SK-N-SH treated with all-trans-retinoic acid at 6 μM for 48 hours (cell line): ENCODE measurements around the gene POU6F2.

Experiments
- ATAC-seq: fragments of 200-7000 bp; cut with Tn5 transposase; 3 replicates; pipeline ENCODE4 v1.9.1; 2020; ENCODE audit warnings: mild to moderate bottlenecking, moderate library complexity
- ARNTL ChIP-seq: fragments of 450-650 bp; formaldehyde crosslinking; IDR thresholded peaks from 2 replicates; pipeline ENCODE4 v1.5.0; 2020; ENCODE audit warnings: low read depth, mild to moderate bottlenecking, moderate library complexity, borderline replicate concordance
- BACH2 ChIP-seq: fragments of 250-450 bp; sonication (Bioruptor Pico); IDR thresholded peaks from 2 replicates; pipeline ENCODE4 v1.9.0; 2021; ENCODE audit warnings: mild to moderate bottlenecking, borderline replicate concordance
- CREB5 ChIP-seq: fragments of 250-450 bp; sonication (Bioruptor Pico); IDR thresholded peaks from 2 replicates; pipeline ENCODE4 v1.5.1; 2020; ENCODE audit warnings: low read depth, mild to moderate bottlenecking, moderate library complexity
- ESRRG ChIP-seq: fragments of 250-450 bp; sonication (Bioruptor Pico); IDR thresholded peaks from 2 replicates; pipeline ENCODE4 v1.6.1; 2021; ENCODE audit warnings: mild to moderate bottlenecking
- GLIS3 ChIP-seq: fragments of 250-450 bp; sonication (Bioruptor Pico); IDR thresholded peaks from 2 replicates; pipeline ENCODE4 v1.5.0; 2020; ENCODE audit warnings: mild to moderate bottlenecking, moderate library complexity
- OSR1 ChIP-seq: fragments of 250-450 bp; sonication (Bioruptor Pico); IDR thresholded peaks from 2 replicates; pipeline ENCODE4 v1.8.0; 2022; ENCODE audit warnings: moderate library complexity, mild to moderate bottlenecking, inconsistent platforms
- PPARA ChIP-seq: fragments of 250-450 bp; sonication (Bioruptor Pico); IDR thresholded peaks from 2 replicates; pipeline ENCODE4 v1.5.0; 2020; ENCODE audit warnings: mild to moderate bottlenecking, borderline replicate concordance
- RARB ChIP-seq: fragments of 250-450 bp; sonication (Bioruptor Pico); IDR thresholded peaks from 2 replicates; pipeline ENCODE4 v1.8.0; 2021; ENCODE audit warnings: mild to moderate bottlenecking, moderate library complexity
- SNAI2 ChIP-seq: fragments of 250-450 bp; sonication (Bioruptor Pico); IDR thresholded peaks from 2 replicates; pipeline ENCODE4 v1.5.0; 2020; ENCODE audit warnings: mild to moderate bottlenecking, moderate library complexity
- TCF4 ChIP-seq: fragments of 250-450 bp; sonication (Bioruptor Pico); IDR thresholded peaks from 2 replicates; pipeline ENCODE4 v1.8.0; 2021; ENCODE audit warnings: mild to moderate bottlenecking, moderate library complexity, borderline replicate concordance
- TOX ChIP-seq: fragments of 250-450 bp; sonication (Bioruptor Pico); IDR thresholded peaks from 2 replicates; pipeline ENCODE4 v1.8.0; 2021; ENCODE audit warnings: mild to moderate bottlenecking, moderate library complexity, borderline replicate concordance
- TSHZ2 ChIP-seq: fragments of 250-450 bp; sonication (Bioruptor Pico); IDR thresholded peaks from 2 replicates; pipeline ENCODE4 v1.5.0; 2020; ENCODE audit warnings: mild to moderate bottlenecking, moderate library complexity
- ZC3H10 ChIP-seq: fragments of 250-450 bp; sonication (Bioruptor Pico); IDR thresholded peaks from 2 replicates; pipeline ENCODE4 v1.5.1; 2021; ENCODE audit warnings: mild to moderate bottlenecking, moderate library complexity
- ZFP3 ChIP-seq: fragments of 250-450 bp; sonication (Bioruptor Pico); IDR thresholded peaks from 2 replicates; pipeline ENCODE4 v1.5.0; 2020; ENCODE audit warnings: mild to moderate bottlenecking, moderate library complexity
- ZFP30 ChIP-seq: fragments of 450-650 bp; formaldehyde crosslinking; IDR thresholded peaks from 2 replicates; pipeline ENCODE4 v1.5.0; 2022; ENCODE audit warnings: mild to moderate bottlenecking, moderate library complexity
- ZNF565 ChIP-seq: fragments of 450-650 bp; formaldehyde crosslinking; conservative IDR thresholded peaks from 2 replicates; pipeline ENCODE4 v1.5.0; 2020; ENCODE audit warnings: low read depth, mild to moderate bottlenecking, moderate library complexity
- ZNF70 ChIP-seq: fragments of 450-650 bp; formaldehyde crosslinking; IDR thresholded peaks from 2 replicates; pipeline ENCODE4 v1.5.0; 2020; ENCODE audit warnings: mild to moderate bottlenecking, moderate library complexity
- ZNF8 ChIP-seq: fragments of 450-650 bp; formaldehyde crosslinking; IDR thresholded peaks from 2 replicates; pipeline ENCODE4 v1.5.0; 2020; ENCODE audit warnings: mild to moderate bottlenecking, moderate library complexity
- TF ChIP-seq, protein P1 (sequence below): fragments of 250-450 bp; sonication (Bioruptor Pico); IDR thresholded peaks from 2 replicates; pipeline ENCODE4 v1.8.0; 2020; ENCODE audit warnings: mild to moderate bottlenecking, moderate library complexity, borderline replicate concordance
- TF ChIP-seq, protein P2 (sequence below): fragments of 250-450 bp; sonication (Bioruptor Pico); IDR thresholded peaks from 2 replicates; pipeline ENCODE4 v1.8.0; 2021; ENCODE audit warnings: low read depth, mild to moderate bottlenecking, moderate library complexity, borderline replicate concordance
- TF ChIP-seq, protein P3 (sequence below): fragments of 250-450 bp; sonication (Bioruptor Pico); IDR thresholded peaks from 2 replicates; pipeline ENCODE4 v1.5.1; 2021; ENCODE audit warnings: mild to moderate bottlenecking, moderate library complexity

The POU6F2 gene

DNA sequence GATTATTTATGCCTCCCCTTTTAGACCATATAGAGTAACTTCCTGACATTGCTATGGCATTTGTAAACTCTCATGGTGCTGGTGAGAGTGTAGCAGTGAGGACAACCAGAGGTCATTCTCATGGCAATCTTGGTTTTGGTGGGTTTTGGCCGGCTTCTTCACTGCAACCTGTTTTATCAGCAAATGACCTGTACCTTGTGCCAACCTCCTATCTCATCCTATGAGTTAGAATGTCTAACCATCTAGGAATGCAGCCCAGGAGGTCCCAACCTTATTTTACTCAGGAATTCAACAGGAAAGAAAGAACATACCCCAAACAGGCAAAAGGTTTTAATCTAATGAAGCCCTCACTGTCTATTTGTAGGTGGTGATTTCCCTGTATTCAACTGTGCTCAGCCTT, 383.1 kb downstream of the POU6F2 start:
- no peak for ATAC-seq
- TF ChIP-seq GLIS3 (CRISPR knock-in tag) (no peak), ESRRG (CRISPR knock-in tag) (no peak), TCF4 (CRISPR knock-in tag) (no peak), ZC3H10 (no peak), ZNF70 (CRISPR knock-in tag) (no peak), ZFP30 (CRISPR knock-in tag) (no peak)

DNA sequence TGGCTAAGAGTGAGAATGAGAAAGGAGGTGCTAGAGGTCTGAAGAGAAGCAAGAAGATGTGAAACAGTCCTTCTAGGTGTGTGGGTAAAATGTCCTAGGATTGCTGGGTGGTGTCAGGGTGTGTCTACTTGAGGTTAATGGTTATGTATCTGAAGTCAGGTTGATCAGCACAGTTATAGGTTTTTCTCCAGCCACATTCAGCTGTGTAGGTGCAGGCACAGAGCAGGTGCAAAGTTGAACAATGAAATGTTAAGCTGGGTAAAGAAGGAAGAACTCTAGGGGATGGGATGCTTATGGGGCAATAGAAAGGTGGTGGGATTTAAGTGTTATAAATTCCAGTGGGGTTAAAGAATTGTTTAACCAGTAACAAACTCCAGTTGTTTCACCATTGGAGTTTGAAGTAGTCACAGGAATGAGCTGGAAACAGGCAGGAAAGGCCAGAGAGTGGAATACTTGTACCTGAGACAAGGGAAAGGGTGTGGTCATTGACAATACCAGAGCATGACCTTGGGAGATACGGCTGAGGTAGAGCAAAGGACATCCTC, 388.1 kb downstream of the POU6F2 start:
- ATAC-seq: no peak
- TF ChIP-seq TCF4 (CRISPR knock-in tag) (no peak), BACH2 (no peak), ZNF70 (CRISPR knock-in tag) (no peak), ARNTL (no peak), ZNF565 (CRISPR knock-in tag) (no peak), GLIS3 (CRISPR knock-in tag) (no peak), CREB5 (CRISPR knock-in tag) (no peak)

- no peak for TF ChIP-seq ZFP3 (CRISPR knock-in tag)
- TF ChIP-seq SNAI2 (CRISPR knock-in tag): no peak
- TF ChIP-seq ZNF8 (CRISPR knock-in tag): no peak
- no peak for TF ChIP-seq ZNF70 (CRISPR knock-in tag)
- TF ChIP-seq TOX (CRISPR knock-in tag): no peak
- TF ChIP-seq BACH2: no peak
- no peak for TF ChIP-seq TCF4 (CRISPR knock-in tag)
- no peak for TF ChIP-seq ZNF565 (CRISPR knock-in tag)
- TF ChIP-seq, protein P1, sequence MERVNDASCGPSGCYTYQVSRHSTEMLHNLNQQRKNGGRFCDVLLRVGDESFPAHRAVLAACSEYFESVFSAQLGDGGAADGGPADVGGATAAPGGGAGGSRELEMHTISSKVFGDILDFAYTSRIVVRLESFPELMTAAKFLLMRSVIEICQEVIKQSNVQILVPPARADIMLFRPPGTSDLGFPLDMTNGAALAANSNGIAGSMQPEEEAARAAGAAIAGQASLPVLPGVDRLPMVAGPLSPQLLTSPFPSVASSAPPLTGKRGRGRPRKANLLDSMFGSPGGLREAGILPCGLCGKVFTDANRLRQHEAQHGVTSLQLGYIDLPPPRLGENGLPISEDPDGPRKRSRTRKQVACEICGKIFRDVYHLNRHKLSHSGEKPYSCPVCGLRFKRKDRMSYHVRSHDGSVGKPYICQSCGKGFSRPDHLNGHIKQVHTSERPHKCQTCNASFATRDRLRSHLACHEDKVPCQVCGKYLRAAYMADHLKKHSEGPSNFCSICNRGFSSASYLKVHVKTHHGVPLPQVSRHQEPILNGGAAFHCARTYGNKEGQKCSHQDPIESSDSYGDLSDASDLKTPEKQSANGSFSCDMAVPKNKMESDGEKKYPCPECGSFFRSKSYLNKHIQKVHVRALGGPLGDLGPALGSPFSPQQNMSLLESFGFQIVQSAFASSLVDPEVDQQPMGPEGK (CRISPR knock-in tag): no peak
- TF ChIP-seq, protein P2, sequence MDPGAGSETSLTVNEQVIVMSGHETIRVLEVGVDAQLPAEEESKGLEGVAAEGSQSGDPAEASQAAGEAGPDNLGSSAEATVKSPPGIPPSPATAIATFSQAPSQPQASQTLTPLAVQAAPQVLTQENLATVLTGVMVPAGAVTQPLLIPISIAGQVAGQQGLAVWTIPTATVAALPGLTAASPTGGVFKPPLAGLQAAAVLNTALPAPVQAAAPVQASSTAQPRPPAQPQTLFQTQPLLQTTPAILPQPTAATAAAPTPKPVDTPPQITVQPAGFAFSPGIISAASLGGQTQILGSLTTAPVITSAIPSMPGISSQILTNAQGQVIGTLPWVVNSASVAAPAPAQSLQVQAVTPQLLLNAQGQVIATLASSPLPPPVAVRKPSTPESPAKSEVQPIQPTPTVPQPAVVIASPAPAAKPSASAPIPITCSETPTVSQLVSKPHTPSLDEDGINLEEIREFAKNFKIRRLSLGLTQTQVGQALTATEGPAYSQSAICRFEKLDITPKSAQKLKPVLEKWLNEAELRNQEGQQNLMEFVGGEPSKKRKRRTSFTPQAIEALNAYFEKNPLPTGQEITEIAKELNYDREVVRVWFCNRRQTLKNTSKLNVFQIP: no peak
- no peak for TF ChIP-seq PPARA (CRISPR knock-in tag)
- TF ChIP-seq RARB (CRISPR knock-in tag): no peak
- no peak for TF ChIP-seq ARNTL
- no peak for TF ChIP-seq OSR1 (CRISPR knock-in tag)
- TF ChIP-seq, protein P3, sequence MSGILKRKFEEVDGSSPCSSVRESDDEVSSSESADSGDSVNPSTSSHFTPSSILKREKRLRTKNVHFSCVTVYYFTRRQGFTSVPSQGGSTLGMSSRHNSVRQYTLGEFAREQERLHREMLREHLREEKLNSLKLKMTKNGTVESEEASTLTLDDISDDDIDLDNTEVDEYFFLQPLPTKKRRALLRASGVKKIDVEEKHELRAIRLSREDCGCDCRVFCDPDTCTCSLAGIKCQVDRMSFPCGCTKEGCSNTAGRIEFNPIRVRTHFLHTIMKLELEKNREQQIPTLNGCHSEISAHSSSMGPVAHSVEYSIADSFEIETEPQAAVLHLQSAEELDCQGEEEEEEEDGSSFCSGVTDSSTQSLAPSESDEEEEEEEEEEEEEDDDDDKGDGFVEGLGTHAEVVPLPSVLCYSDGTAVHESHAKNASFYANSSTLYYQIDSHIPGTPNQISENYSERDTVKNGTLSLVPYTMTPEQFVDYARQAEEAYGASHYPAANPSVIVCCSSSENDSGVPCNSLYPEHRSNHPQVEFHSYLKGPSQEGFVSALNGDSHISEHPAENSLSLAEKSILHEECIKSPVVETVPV (CRISPR knock-in tag): no peak
- TF ChIP-seq TSHZ2 (CRISPR knock-in tag): no peak
- no peak for ATAC-seq
Measured at GRCh38 chr7:39367451-39367850, 389.7 kb downstream of the POU6F2 start.
